ENCODE measurements around the gene CGB8.
A peak's percentile ranks its signal among the peaks of the same experiment; 100 is the strongest.
"Not testable (repeated sequence)": the region's sequence is repeated elsewhere in the genome, so short reads cannot be mapped to it uniquely, and the experiment has no call there.

The CGB8 gene

GRCh38 chr19:49029749-49030148, 19.2 kb downstream of the CGB8 start:
- DNase-seq, result not testable (repeated sequence)

- not testable (repeated sequence) for DNase-seq
Measured at GRCh38 chr19:49028686-49029085, 20.2 kb downstream of the CGB8 start.

GRCh38 chr19:49025599-49025998, 23.3 kb downstream of the CGB8 start:
- DNase-seq, result not testable (repeated sequence)

GRCh38 chr19:49025088-49025487, 23.8 kb downstream of the CGB8 start:
- not testable (repeated sequence) for DNase-seq

- not testable (repeated sequence) for DNase-seq
Measured at GRCh38 chr19:49024233-49024632, 24.7 kb downstream of the CGB8 start, which contains the start of gene CGB3. Gene CGB3 (minus strand): TSS chr19:49024333. CDS start chr19:49023971, 362 bp downstream.

GRCh38 chr19:49022116-49022515, 26.8 kb downstream of the CGB8 start:
- no peak for DNase-seq

- DNase-seq, result no peak
Measured at GRCh38 chr19:49020931-49021895, 27.7 kb downstream of the CGB8 start.

- no peak for DNase-seq
Measured at GRCh38 chr19:49020342-49020741, 28.6 kb downstream of the CGB8 start.

- DNase-seq, result peak; percentile 40
Measured at GRCh38 chr19:49019242-49019932, 29.5 kb downstream of the CGB8 start.

- DNase-seq, result peak; percentile 27
Measured at GRCh38 chr19:49018388-49019241, 30.3 kb downstream of the CGB8 start.

- DNase-seq, result peak; percentile 62
Measured at GRCh38 chr19:49017666-49018351, 31.1 kb downstream of the CGB8 start.

GRCh38 chr19:49017041-49017665, 31.8 kb downstream of the CGB8 start, which contains the start of gene LHB:
Gene LHB (minus strand): TSS chr19:49017091. CDS start chr19:49017081, 10 bp downstream.
- no peak for DNase-seq

GRCh38 chr19:49016067-49016839, 32.7 kb downstream of the CGB8 start:
- DNase-seq, result no peak

- DNase-seq, result no peak
Measured at GRCh38 chr19:49014870-49015255, 34.0 kb downstream of the CGB8 start.

- no peak for DNase-seq
Measured at GRCh38 chr19:49014123-49014869, 34.6 kb downstream of the CGB8 start.

- no peak for DNase-seq
Measured at GRCh38 chr19:49011194-49011593, 37.7 kb downstream of the CGB8 start.

- DNase-seq, result no peak
Measured at GRCh38 chr19:49010453-49010852, 38.5 kb downstream of the CGB8 start.

- DNase-seq, result no peak
Measured at GRCh38 chr19:49009828-49010227, 39.1 kb downstream of the CGB8 start.

GRCh38 chr19:49006905-49007304, 42.0 kb downstream of the CGB8 start:
- DNase-seq, result no peak

Measured in central memory CD4-positive, alpha-beta T cell (primary cell).